ENCODE data around the gene PLCH2.
A peak's percentile ranks its signal among the peaks of the same experiment; 100 is the strongest.
"Not testable (repeated sequence)": the region's sequence is repeated elsewhere in the genome, so short reads cannot be mapped to it uniquely, and the experiment has no call there.

PLCH2 gene

GRCh38 chr1:2437617-2438016, 38.5 kb upstream of the PLCH2 start:
- Mint-ChIP-seq H3K36me3 (no peaks in the 10 kb centered on the region), H3K9me3 (no peaks in the 10 kb centered on the region), H3K27ac (peak overlapping the region; percentile 17), H3K4me3 (no peak overlapping the region), H3K4me1 (peaks cover 15% of the 10 kb centered on the region)
- ATAC-seq, result no peak
- no peak for DNase-seq (ENCODE audit: low spot score in 2 of 2)

DNA sequence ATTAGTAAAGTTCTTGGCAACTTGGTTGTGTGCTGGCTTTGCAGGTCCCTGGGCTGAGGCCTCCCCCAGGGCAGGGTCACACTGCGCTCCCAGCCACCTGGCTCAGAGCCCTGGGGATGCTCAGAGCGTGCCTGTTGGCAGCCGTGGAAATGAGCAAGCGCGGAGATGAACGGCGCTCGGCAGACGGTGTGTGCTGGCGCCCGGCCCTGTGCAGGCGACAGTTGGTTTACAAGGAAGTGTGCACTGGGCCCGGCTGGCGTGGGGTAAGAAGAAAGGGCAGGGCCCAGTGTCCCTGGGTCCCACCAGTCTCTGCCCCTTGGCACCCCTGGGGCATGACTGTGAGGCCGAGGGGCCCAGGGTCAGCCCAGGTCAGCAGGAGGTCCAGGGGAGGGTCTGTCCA, 38.1 kb upstream of the PLCH2 start:
- DNase-seq (ENCODE audit: low spot score in 2 of 2), result no peak

DNA sequence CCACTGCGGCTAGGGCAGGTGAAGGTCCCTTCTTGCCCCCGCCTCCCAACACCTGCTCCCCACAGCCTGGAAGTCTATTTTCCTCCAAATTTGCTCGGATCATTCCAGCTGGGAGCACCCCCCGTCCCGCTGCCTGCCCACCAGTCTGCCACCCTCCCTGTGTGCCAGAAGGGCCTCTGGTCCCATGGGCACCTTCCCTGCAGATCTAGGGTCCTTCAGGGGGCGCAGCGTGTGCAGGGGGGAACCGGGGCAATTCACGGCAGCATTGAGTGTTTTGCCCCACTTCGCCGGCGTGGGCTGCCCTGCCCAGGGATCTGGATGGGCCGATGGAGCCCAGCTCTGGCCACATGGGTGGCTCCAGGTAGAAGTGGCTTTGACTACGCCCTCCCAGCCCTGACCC, 37.4 kb upstream of the PLCH2 start:
- ATAC-seq, result no peak
- Mint-ChIP-seq H3K4me3 (no peak overlapping the region), H3K36me3 (no peaks in the 10 kb centered on the region), H3K9me3 (no peaks in the 10 kb centered on the region), H3K4me1 (peaks cover 15% of the 10 kb centered on the region), H3K27ac (no peak overlapping the region)
- DNase-seq (ENCODE audit: low spot score in 2 of 2), result no peak

More for the DNA sequence above, 38.1 kb upstream of the PLCH2 start:
- H3K27ac Mint-ChIP-seq, result peak overlapping the region; percentile 17
- no peak for ATAC-seq
- no peaks in the 10 kb centered on the region for H3K36me3 Mint-ChIP-seq
- no peak overlapping the region for H3K4me3 Mint-ChIP-seq
- H3K9me3 Mint-ChIP-seq, result no peaks in the 10 kb centered on the region
- H3K4me1 Mint-ChIP-seq, result peaks cover 15% of the 10 kb centered on the region

DNA sequence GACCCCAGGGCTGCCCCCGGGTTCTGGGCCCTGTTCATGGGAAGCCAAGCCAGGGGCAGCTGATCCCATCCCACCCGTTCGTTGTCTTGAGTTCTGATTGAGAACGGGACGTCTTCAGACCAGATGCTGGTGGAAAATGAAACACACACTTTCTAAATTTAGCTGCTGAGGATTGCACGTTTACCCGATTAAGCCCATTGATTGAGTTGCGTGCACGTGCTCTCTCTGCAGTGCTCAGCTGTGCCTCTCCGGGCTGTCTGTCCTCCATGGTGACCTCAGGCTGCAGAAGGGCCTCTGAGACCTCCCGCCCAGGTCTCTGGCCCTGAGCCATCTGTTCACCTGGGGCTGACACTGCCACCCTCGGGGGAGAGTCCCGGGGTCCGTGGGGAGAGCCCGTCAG, 36.7 kb upstream of the PLCH2 start:
- DNase-seq (ENCODE audit: low spot score in 2 of 2) (no peak), ATAC-seq (no peak)
- no peaks in the 10 kb centered on the region for H3K36me3 Mint-ChIP-seq
- no peak overlapping the region for H3K4me3 Mint-ChIP-seq
- H3K9me3 Mint-ChIP-seq, result no peaks in the 10 kb centered on the region
- no peak overlapping the region for H3K27ac Mint-ChIP-seq
- H3K4me1 Mint-ChIP-seq, result peaks cover 15% of the 10 kb centered on the region

DNA sequence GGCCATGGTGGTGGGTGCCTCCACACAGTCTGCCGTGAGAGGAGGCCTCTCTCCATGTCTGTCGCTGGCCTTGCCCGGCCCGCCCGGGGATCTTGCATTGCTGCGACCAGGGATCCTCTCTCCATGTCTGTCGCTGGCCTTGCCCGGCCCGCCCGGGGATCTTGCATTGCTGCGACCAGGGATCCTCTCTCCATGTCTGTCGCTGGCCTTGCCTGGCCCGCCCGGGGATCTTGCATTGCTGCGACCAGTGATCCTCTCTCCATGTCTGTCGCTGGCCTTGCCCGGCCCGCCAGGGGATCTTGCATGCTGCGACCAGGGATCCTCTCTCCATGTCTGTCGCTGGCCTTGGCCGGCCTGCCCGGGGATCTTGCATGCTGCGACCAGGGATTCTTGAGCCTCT, 35.7 kb upstream of the PLCH2 start:
- H3K4me1 Mint-ChIP-seq, result peaks cover 21% of the 10 kb centered on the region
- H3K4me3 Mint-ChIP-seq; H3K9me3 Mint-ChIP-seq; DNase-seq (ENCODE audit: low spot score in 2 of 2); H3K27ac Mint-ChIP-seq; H3K36me3 Mint-ChIP-seq; ATAC-seq: not testable (repeated sequence)

DNA sequence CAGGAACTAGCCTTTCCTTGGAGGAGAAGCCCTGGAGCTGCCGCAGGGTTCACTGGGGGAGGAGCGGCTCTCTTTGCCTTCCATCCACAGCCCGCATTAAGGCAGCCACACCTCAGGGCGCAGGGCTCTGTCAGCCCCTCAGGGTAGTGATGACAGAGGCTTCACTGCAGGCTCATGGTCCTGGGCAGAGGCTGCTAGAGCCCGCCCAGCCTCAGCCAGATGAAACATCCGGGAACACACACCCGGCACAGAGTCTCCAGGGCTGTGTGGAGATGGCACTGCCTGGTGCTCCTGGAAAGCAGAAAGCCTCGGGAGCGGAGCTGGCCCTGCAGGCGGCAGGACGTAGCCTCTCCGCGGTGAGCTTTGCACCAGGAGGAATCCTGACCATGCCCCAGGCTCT, 34.3 kb upstream of the PLCH2 start:
- H3K4me1 Mint-ChIP-seq, result peaks cover 21% of the 10 kb centered on the region
- no peak overlapping the region for H3K27ac Mint-ChIP-seq
- DNase-seq (ENCODE audit: low spot score in 2 of 2), result no peak
- no peaks in the 10 kb centered on the region for H3K36me3 Mint-ChIP-seq
- ATAC-seq, result no peak
- no peak overlapping the region for H3K4me3 Mint-ChIP-seq
- no peaks in the 10 kb centered on the region for H3K9me3 Mint-ChIP-seq

DNA sequence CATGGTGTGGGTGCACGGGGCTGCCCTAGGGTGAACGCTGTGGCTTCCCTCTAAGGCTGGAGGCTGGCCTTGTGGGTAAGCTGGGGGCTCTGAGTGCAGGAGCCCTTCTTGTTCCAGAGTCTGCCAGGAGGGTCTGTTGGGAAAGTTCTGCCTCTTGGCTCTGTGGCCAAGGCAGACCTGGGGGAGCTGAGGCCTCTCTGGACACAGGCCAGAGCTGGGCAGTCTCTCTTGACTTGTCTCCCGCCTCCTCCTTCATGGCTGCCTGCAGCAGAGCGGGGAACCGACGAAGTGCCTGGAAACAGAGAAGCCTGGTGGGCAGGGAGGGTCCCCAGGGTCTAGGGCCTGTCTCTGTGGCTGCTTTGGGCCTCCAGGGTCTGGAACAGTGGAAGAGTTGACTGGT, 33.4 kb upstream of the PLCH2 start:
- Mint-ChIP-seq H3K4me3 (peak overlapping the region; percentile 10), H3K36me3 (no peaks in the 10 kb centered on the region), H3K9me3 (no peaks in the 10 kb centered on the region), H3K27ac (no peak overlapping the region), H3K4me1 (peaks cover 21% of the 10 kb centered on the region)
- ATAC-seq, result no peak
- DNase-seq (ENCODE audit: low spot score in 2 of 2), result no peak

DNA sequence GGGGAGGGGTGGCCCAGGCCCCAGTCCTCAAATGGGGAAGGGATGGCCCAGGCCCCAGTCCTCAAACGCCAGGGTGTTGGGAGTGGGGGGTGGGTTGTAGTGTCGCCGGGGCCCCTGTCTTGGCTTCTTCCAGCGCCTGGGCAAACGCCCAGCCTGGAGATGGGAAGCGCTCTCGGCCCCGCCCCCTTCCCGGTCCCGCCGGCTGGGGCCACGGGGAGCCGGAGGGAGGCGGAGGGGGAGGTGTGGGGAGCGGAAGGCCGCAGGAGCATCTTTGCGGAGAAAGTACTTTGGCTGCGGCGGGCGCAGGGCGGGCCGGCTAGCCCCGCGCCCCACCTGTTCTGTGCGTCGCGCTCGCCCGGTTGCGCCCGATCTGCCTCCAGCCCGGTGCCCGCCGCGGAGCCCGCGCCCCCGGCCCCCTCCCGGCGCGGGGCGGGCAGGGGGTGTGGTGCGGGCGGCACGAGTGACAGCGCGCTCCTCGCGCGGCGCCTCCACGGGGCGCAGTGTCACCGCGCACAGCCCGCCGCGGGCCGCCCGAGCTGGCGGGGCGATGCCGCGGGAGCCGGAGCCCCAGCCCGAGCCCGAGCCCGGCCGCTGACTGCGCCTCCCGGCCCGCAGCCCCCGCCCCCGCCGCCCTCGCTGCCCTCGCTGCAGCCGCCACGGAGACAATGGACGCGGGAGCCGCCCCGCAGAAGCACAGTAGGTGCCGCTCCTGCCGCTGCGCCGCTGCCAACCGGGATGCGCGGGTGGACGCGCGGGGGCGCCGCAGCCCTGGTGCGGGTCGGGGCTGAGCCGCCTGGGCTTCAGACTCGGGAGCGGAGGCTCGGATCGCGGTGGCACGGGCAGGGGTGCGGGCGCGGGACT, 32.6 kb upstream of the PLCH2 start:
- Mint-ChIP-seq H3K27ac (no peak overlapping the region), H3K9me3 (no peaks in the 10 kb centered on the region), H3K4me1 (peaks cover 17% of the 10 kb centered on the region), H3K36me3 (no peaks in the 10 kb centered on the region), H3K4me3 (peak overlapping the region; percentile 10)
- DNase-seq (ENCODE audit: low spot score in 2 of 2) (no peak), ATAC-seq (no peak)

- H3K4me3 Mint-ChIP-seq, result no peak overlapping the region
- ATAC-seq (no peak), DNase-seq (ENCODE audit: low spot score in 2 of 2) (no peak)
- H3K27ac Mint-ChIP-seq, result no peak overlapping the region
- H3K4me1 Mint-ChIP-seq, result peaks cover 17% of the 10 kb centered on the region
- no peaks in the 10 kb centered on the region for H3K36me3 Mint-ChIP-seq
- H3K9me3 Mint-ChIP-seq, result no peaks in the 10 kb centered on the region
Measured at GRCh38 chr1:2444138-2444591, 31.9 kb upstream of the PLCH2 start.

- ATAC-seq (no peak), DNase-seq (ENCODE audit: low spot score in 2 of 2) (no peak)
- no peak overlapping the region for H3K4me3 Mint-ChIP-seq
- no peaks in the 10 kb centered on the region for H3K36me3 Mint-ChIP-seq
- H3K4me1 Mint-ChIP-seq, result peaks cover 11% of the 10 kb centered on the region
- no peak overlapping the region for H3K27ac Mint-ChIP-seq
- H3K9me3 Mint-ChIP-seq, result no peaks in the 10 kb centered on the region
Measured at GRCh38 chr1:2445162-2445822, 30.8 kb upstream of the PLCH2 start.

DNA sequence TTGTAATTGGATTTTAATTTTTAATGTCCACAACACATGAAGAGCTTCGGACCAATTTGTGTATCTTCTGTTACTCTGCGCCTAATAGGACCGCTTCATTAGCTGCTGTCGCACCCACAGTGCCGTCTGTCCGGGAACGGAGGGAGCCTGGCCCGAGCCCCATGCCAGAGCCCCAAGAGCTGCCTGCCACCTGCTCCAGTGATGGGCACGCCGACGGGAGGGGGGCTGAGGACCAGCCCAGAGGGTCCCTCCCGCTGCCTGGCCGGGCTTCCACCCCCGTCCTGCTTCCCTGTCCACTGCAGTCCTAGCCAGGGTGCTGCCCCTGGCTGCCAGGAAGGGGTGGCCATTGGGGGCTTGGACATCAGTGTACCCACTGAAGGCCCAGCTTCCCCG, 30.3 kb upstream of the PLCH2 start:
- no peak overlapping the region for H3K4me3 Mint-ChIP-seq
- no peaks in the 10 kb centered on the region for H3K36me3 Mint-ChIP-seq
- H3K9me3 Mint-ChIP-seq, result no peaks in the 10 kb centered on the region
- H3K27ac Mint-ChIP-seq, result no peak overlapping the region
- peaks cover 11% of the 10 kb centered on the region for H3K4me1 Mint-ChIP-seq
- ATAC-seq (no peak), DNase-seq (ENCODE audit: low spot score in 2 of 2) (no peak)

- Mint-ChIP-seq H3K27ac (no peak overlapping the region), H3K36me3 (no peaks in the 10 kb centered on the region), H3K4me1 (peaks cover 11% of the 10 kb centered on the region), H3K4me3 (no peak overlapping the region), H3K9me3 (no peaks in the 10 kb centered on the region)
- DNase-seq (ENCODE audit: low spot score in 2 of 2), result no peak
- no peak for ATAC-seq
Measured at GRCh38 chr1:2446394-2446793, 29.7 kb upstream of the PLCH2 start.

GRCh38 chr1:2446861-2447260, 29.2 kb upstream of the PLCH2 start:
- Mint-ChIP-seq H3K27ac (no peak overlapping the region), H3K4me1 (peaks cover 11% of the 10 kb centered on the region), H3K36me3 (no peaks in the 10 kb centered on the region), H3K4me3 (no peak overlapping the region), H3K9me3 (no peaks in the 10 kb centered on the region)
- DNase-seq (ENCODE audit: low spot score in 2 of 2) (no peak), ATAC-seq (no peak)

DNA sequence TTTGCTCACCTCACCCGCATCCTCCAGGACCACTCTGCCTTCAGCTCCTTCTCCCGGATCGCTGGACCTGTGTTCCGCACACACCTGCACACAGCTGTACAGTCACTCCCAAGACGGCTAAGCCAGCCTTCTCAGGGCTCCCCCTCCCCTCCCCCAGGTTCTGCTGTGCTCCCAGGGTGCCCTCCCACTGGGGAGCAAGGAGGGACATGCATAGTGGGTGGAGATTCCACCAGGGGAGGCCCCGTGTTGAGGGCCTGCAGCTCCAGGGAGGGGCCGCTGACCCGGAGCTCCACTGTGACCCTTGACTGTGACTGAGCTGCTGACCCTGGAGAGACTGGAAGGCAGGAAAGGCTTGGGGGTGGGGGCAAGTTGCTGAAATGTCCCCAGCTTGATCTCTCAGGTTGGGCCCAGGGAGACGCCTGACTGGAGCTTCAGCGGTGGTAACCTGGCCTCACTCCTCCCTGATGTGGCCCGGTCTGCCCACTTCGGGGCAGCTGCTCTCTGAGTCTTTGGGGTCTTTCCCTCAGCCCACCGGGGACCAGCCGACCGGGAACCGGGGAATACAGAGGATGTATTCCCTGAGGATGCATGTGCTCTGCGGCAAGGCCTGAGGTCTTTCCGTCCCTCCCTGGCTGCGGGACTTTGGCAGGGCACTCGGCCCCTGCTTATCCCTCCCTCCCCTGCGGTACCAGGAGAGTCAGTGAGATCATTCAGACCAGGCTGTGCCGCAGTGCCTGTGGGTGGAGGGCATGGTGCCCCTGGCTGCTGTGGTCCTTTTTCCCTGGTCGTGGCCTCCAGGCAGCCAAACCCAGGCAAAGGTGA, 28.6 kb upstream of the PLCH2 start:
- no peak overlapping the region for H3K27ac Mint-ChIP-seq
- DNase-seq (ENCODE audit: low spot score in 2 of 2) (no peak), ATAC-seq (no peak)
- no peak overlapping the region for H3K4me3 Mint-ChIP-seq
- no peaks in the 10 kb centered on the region for H3K36me3 Mint-ChIP-seq
- peaks cover 11% of the 10 kb centered on the region for H3K4me1 Mint-ChIP-seq
- no peaks in the 10 kb centered on the region for H3K9me3 Mint-ChIP-seq

DNA sequence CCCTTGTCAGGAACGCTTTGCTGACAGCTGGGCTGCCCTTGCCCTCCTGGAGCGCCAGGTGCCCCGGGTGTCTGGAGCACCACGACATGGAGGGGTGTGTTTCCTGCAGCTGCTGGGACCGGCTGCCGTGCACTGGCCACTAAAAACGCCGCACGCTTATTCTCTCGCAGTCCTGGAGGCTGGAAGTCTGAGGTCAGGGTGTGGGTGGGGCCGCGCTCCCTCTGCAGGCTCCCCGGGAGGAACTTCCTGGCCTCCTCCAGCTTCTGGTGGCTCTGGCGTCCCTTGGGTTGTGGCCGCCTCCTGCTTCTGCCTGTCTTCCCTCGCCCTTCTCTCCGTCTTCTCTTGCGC, 28.0 kb upstream of the PLCH2 start:
- DNase-seq (ENCODE audit: low spot score in 2 of 2) (no peak), ATAC-seq (no peak)
- no peaks in the 10 kb centered on the region for H3K36me3 Mint-ChIP-seq
- no peak overlapping the region for H3K4me3 Mint-ChIP-seq
- no peak overlapping the region for H3K27ac Mint-ChIP-seq
- no peaks in the 10 kb centered on the region for H3K9me3 Mint-ChIP-seq
- peaks cover 11% of the 10 kb centered on the region for H3K4me1 Mint-ChIP-seq
